Fibroblast of the aortic adventitia (primary cell): ENCODE results near the gene PRLR. TPM values are rescaled to one million over a fixed set of nuclear protein-coding genes. Genes with fewer than 3 reads are reported as not detected.
A peak's percentile ranks its signal among the peaks of the same experiment; 100 is the strongest.
"Not testable (repeated sequence)": the region's sequence is repeated elsewhere in the genome, so short reads cannot be mapped to it uniquely, and the experiment has no call there.

Experiments
- DNase-seq: peaks from one replicate; pipeline ENCODE4 v3.0.0-alpha.2; 2010; ENCODE audit warnings: low read depth
- H3K4me3 ChIP-seq: 2 replicates; pipeline ENCODE4 v1.5.1; 2011; ENCODE audit warnings: low read depth, mild to moderate bottlenecking, control low read depth, low read length, moderate library complexity
- CTCF ChIP-seq: IDR thresholded peaks from 2 replicates; pipeline ENCODE4 v1.5.1; 2011; ENCODE audit warnings: mild to moderate bottlenecking, low read length, control low read depth, inconsistent platforms; ENCODE audit not compliant: insufficient read depth
- total RNA-seq: library from RNA; depleted of rRNA; stranded (reverse); fragments of >200 nt; gene quantifications from 2 replicates; pipeline ENCODE4 v1.2.3, GENCODE V29; 2012; ENCODE audit warnings: low replicate concordance

PRLR gene
- total RNA-seq, 1 donor, result 0.63 TPM

- no peak overlapping the region for H3K4me3 ChIP-seq
- DNase-seq, result peak; percentile 63
- no peak for TF ChIP-seq CTCF
These were observed 191.4 kb downstream of the PRLR start for GRCh38 chr5:35038891-35039290.

GRCh38 chr5:35036536-35036935 is 193.8 kb downstream of the PRLR start:
- DNase-seq, result no peak

GRCh38 chr5:35035929-35036328 is 194.4 kb downstream of the PRLR start:
- not testable (repeated sequence) for H3K4me3 ChIP-seq, DNase-seq

More at GRCh38 chr5:35036536-35036935, 193.8 kb downstream of the PRLR start:
- H3K4me3 ChIP-seq, result no peak overlapping the region
- no peak for TF ChIP-seq CTCF

- DNase-seq, result no peak
- TF ChIP-seq CTCF, result no peak
- no peak overlapping the region for H3K4me3 ChIP-seq
These were observed 195.0 kb downstream of the PRLR start for GRCh38 chr5:35035271-35035670.

GRCh38 chr5:35032356-35032755 is 197.9 kb downstream of the PRLR start:
- no peak for DNase-seq
- no peak for TF ChIP-seq CTCF

GRCh38 chr5:35031276-35031675 is 199.0 kb downstream of the PRLR start:
- DNase-seq, result peak; percentile 23
- no peak for TF ChIP-seq CTCF
- H3K4me3 ChIP-seq, result no peak overlapping the region

More at GRCh38 chr5:35032356-35032755, 197.9 kb downstream of the PRLR start:
- no peak overlapping the region for H3K4me3 ChIP-seq

- TF ChIP-seq CTCF, result no peak
- DNase-seq, result no peak
- no peak overlapping the region for H3K4me3 ChIP-seq
These were observed 199.7 kb downstream of the PRLR start for GRCh38 chr5:35030426-35031100.
